ENCODE measurements around the gene KNSTRN. TPM values are rescaled to one million over a fixed set of nuclear protein-coding genes. Genes with fewer than 3 reads are reported as not detected.

The KNSTRN gene
- total and polyA plus RNA-seq, 2 of the 4 experiments (the other 2 are of a cell fraction) = 33.1 to 73.5 TPM

DNA sequence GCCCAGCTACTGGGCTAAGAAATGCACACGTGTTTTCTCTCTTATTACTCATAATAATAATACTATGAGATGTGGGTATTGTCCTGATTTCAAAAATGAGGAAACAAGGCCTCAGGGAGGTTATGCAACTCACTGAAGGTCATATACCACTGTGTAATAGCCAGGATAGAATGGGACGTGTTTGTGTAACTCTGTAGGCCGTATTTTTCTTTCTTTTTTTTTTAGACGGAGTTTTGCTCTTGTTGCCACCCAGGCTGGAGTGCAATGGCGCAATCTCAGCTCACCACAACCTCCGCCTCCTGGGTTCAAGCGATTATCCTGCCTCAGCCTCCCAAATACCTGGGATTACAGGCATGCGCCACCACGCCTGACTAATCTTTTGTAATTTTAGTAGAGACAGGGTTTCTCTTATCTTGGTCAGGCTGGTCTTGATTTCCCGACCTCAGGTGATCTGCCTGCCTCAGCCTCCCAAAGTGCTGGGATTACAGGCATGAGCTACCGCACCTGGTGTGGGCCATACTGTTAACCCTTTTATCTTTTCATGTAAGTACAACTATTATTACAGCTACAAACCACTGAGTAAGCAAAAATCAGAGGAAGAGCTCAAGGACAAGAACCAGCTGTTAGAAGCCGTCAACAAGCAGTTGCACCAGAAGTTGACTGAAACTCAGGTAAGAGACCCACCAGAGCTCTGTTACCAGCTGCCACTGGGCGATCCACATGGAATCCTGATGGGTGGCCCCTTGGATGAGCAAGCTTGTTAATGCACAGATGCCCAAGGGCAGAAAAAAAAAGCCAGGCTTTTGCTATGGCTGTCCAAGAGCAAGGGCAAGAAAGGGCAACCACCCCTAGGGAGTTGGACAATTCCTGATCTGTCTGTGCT lies 6.7 kb downstream of the KNSTRN start:
- Histone ChIP-seq H3K27me3 (ENCODE audit: control insufficient read depth, insufficient read depth, low read length) (no peaks in the 10 kb centered on the region), H4K20me1 (ENCODE audit: insufficient read depth, low read length) (no peaks in the 10 kb centered on the region), H3K4ac (ENCODE audit: low read depth, low read length) (no peak overlapping the region), H3K9me3 (ENCODE audit: control insufficient read depth, insufficient read depth, low read length) (no peaks in the 10 kb centered on the region), H2AK5ac (ENCODE audit: low read depth, low read length) (no peak overlapping the region), H3K18ac (ENCODE audit: low read depth, low read length) (no peak overlapping the region), H3K9ac (ENCODE audit: low read depth, low read length) (no peak overlapping the region), H3K4me3 (ENCODE audit: insufficient read depth, low read depth, low read length) (no peak overlapping the region), H3K56ac (ENCODE audit: extremely low read depth, insufficient read depth, low read length) (no peak overlapping the region), H2BK15ac (ENCODE audit: low read depth, low read length) (no peak overlapping the region), H3K4me1 (ENCODE audit: control insufficient read depth, insufficient read depth, low read length) (no peaks in the 10 kb centered on the region; the same call in 1 of the 2 replicates), H2BK20ac (ENCODE audit: low read depth, low read length) (no peak overlapping the region), H3K36me3 (ENCODE audit: control insufficient read depth, insufficient read depth, low read length) (peaks cover 30% of the 10 kb centered on the region), H3K4me2 (ENCODE audit: low read depth, low read length) (no peak overlapping the region), H3K9me1 (ENCODE audit: insufficient read depth, low read length) (0 out of 2 replicates have a peak, but pooled peaks cover 6% of the 10 kb centered on the region), H4K8ac (ENCODE audit: low read depth in 2 of 2, low read length in 2 of 2) (no peak overlapping the region), H2BK5ac (ENCODE audit: low read depth, low read length, poor library complexity, severe bottlenecking) (no peak overlapping the region), H3K23ac (ENCODE audit: low read depth, low read length) (no peak overlapping the region), H2AFZ (replicated peaks; ENCODE audit: low read length, poor library complexity) (no peak overlapping the region), H3K27ac (ENCODE audit: insufficient read depth, low read length) (no peak overlapping the region), H3K14ac (replicated peaks; ENCODE audit: low read depth, low read length) (no peak overlapping the region), H2AK9ac (replicated peaks; ENCODE audit: low read depth, low read length, poor library complexity) (no peak overlapping the region), H2BK120ac (ENCODE audit: low read depth, low read length) (no peak overlapping the region), H4K5ac (ENCODE audit: low read depth, low read length) (no peak overlapping the region), H3K79me1 (ENCODE audit: low read depth in 1 of 2, low read length in 2 of 2) (peaks cover 23 to 36% of the 10 kb centered on the region in 2 experiments), H4K91ac (ENCODE audit: insufficient read depth, low read depth, low read length) (no peak overlapping the region)
- BruUV-seq (replicated peaks) = no TSS peak
- intact Hi-C loops (cut with micrococcal nuclease) = no loop called here
- ChIA-PET POLR2A (ENCODE audit: unreplicated experiment) (interaction anchor here (0.7 kb wide), 1 partner anchor 18 kb away, joined by 4 read pairs; no protein-coding TSS in a partner anchor), CTCF (no interaction called here)
- ATAC-seq (ENCODE audit: low read depth) (no peak), DNase-seq (no peak)
- TF ChIP-seq BHLHE40 (IDR thresholded peaks at IDR 0.05; ENCODE audit: low read depth, low read length) (no peak), MAFK (IDR thresholded peaks at IDR 0.05; ENCODE audit: low read depth, low read length) (peak; percentile 38; the same call in 1 of the 2 replicates), MAZ (IDR thresholded peaks at IDR 0.05; ENCODE audit: borderline replicate concordance, low read depth, low read length) (no peak), POLR2A (IDR thresholded peaks at IDR 0.05; ENCODE audit: low read depth, low read length) (no peak)
- TF ChIP-seq, protein P1, sequence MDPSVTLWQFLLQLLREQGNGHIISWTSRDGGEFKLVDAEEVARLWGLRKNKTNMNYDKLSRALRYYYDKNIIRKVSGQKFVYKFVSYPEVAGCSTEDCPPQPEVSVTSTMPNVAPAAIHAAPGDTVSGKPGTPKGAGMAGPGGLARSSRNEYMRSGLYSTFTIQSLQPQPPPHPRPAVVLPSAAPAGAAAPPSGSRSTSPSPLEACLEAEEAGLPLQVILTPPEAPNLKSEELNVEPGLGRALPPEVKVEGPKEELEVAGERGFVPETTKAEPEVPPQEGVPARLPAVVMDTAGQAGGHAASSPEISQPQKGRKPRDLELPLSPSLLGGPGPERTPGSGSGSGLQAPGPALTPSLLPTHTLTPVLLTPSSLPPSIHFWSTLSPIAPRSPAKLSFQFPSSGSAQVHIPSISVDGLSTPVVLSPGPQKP (IDR thresholded peaks at IDR 0.05; ENCODE audit: borderline replicate concordance, low read depth, low read length) = no peak
- dilution Hi-C loops (cut with HindIII; ENCODE audit: low sequenced_read_pairs, unreplicated experiment) = no loop called here
- WGBS, 2 experiments (ENCODE audit: extremely low coverage in 2 of 2, insufficient read length in 1 of 2) = 88% methylated on average over 3 of the region's 13 CpGs; no CpG with 5 or more reads in 1 of the 2 experiments
- in situ Hi-C loops (cut with MboI; ENCODE audit: low sequenced_read_pairs) = no loop called here
